Measurements from ENCODE around the gene SECISBP2.

DNA sequence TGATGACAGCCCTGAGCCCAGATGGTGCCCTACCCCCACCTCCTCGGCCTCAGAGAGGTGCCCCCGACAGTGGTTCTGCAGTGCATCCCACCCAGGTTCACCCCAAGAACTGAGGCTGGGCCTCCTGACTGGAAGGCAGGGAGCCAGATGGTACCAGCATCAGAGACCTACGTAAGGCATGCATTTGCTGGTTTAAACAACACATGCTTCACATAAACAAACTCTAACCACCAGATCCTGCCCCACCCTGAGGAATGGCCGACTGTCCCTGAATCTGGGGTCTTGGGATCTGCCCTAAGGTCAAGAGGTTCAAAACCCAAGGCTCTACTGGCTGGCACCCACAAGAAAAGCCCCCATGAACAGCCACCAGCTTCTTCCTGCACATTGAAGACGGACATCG is 73.3 kb downstream of the SECISBP2 start:
- no peak for TF ChIP-seq EZH2 (IDR thresholded peaks at IDR 0.05; ENCODE audit: borderline replicate concordance, insufficient read depth, low read depth, low read length, poor library complexity, severe bottlenecking)
- TF ChIP-seq, protein P1, sequence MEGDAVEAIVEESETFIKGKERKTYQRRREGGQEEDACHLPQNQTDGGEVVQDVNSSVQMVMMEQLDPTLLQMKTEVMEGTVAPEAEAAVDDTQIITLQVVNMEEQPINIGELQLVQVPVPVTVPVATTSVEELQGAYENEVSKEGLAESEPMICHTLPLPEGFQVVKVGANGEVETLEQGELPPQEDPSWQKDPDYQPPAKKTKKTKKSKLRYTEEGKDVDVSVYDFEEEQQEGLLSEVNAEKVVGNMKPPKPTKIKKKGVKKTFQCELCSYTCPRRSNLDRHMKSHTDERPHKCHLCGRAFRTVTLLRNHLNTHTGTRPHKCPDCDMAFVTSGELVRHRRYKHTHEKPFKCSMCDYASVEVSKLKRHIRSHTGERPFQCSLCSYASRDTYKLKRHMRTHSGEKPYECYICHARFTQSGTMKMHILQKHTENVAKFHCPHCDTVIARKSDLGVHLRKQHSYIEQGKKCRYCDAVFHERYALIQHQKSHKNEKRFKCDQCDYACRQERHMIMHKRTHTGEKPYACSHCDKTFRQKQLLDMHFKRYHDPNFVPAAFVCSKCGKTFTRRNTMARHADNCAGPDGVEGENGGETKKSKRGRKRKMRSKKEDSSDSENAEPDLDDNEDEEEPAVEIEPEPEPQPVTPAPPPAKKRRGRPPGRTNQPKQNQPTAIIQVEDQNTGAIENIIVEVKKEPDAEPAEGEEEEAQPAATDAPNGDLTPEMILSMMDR (IDR thresholded peaks at IDR 0.05), result no peak
